Smooth muscle cell (in vitro differentiated cells): ENCODE data around the gene DDX46. TPM values are rescaled to one million over a fixed set of nuclear protein-coding genes. Genes with fewer than 3 reads are reported as not detected.

ENCODE experiments used
- DNase-seq: peaks from one replicate; lab custom pipeline; 2025; ENCODE audit not compliant: unreplicated experiment; lab: John Stamatoyannopoulos, UW
- H2AFZ ChIP-seq: fragments of 200-600 bp; sonication (generic); 2 replicates; pipeline ENCODE4 v1.6.0; 2016; ENCODE audit warnings: antibody characterized with exemption, low read depth, mild to moderate bottlenecking
- H3F3A ChIP-seq: fragments of 200-600 bp; sonication (generic); 2 replicates; pipeline ENCODE4 v1.6.0; 2017; ENCODE audit warnings: antibody characterized with exemption, low read depth
- H3K27ac ChIP-seq: fragments of 200-600 bp; sonication (generic); 2 replicates; pipeline ENCODE4 v1.5.1; 2016; ENCODE audit warnings: low read depth, mild to moderate bottlenecking
- H3K27me3 ChIP-seq: fragments of 200-600 bp; sonication (generic); 2 replicates; pipeline ENCODE4 v1.6.1; 2016; ENCODE audit warnings: low read depth, mild to moderate bottlenecking
- H3K36me3 ChIP-seq: fragments of 200-600 bp; sonication (generic); 2 replicates; pipeline ENCODE4 v1.5.1; 2016; ENCODE audit warnings: low read depth
- H3K4me1 ChIP-seq: fragments of 200-600 bp; sonication (generic); 2 replicates; pipeline ENCODE4 v1.5.1; 2016; ENCODE audit warnings: low read depth
- H3K4me2 ChIP-seq: fragments of 200-600 bp; sonication (generic); 2 replicates; pipeline ENCODE4 v1.6.0; 2016; ENCODE audit warnings: mild to moderate bottlenecking
- H3K4me3 ChIP-seq: fragments of 200-600 bp; sonication (generic); 2 replicates; pipeline ENCODE4 v1.5.1; 2016; ENCODE audit warnings: mild to moderate bottlenecking
- H3K79me2 ChIP-seq: fragments of 200-600 bp; sonication (generic); 2 replicates; pipeline ENCODE4 v1.6.0; 2016; ENCODE audit warnings: low read depth, mild to moderate bottlenecking
- H3K9ac ChIP-seq: fragments of 200-600 bp; sonication (generic); 2 replicates; pipeline ENCODE4 v1.6.0; 2016; ENCODE audit warnings: low read depth
- H3K9me3 ChIP-seq: fragments of 200-600 bp; sonication (generic); replicated peaks from 2 replicates; pipeline ENCODE4 v1.5.1; 2016; ENCODE audit warnings: low read depth
- H4K20me1 ChIP-seq: fragments of 200-600 bp; sonication (generic); 2 replicates; pipeline ENCODE4 v1.6.0; 2016; ENCODE audit warnings: low read depth
- WGBS: methylation state at CpG from one replicate; pipeline ENCODE4 v1.1.7; 2016; ENCODE audit warnings: low lambda C conversion rate; 5-methylcytosine and 5-hydroxymethylcytosine counted together
- polyA plus RNA-seq: library from polyadenylated mRNA; unstranded; fragments of >200 nt; fragmentation: Nextera tagmentation; extraction: Ambion mirVana; gene quantifications from 2 replicates; pipeline ENCODE4 v1.2.1, GENCODE V29; 2016
- total RNA-seq: library from RNA; depleted of rRNA; stranded (reverse); fragments of >200 nt; gene quantifications from 2 replicates; pipeline ENCODE4 v1.2.3, GENCODE V29; 2014
- TF ChIP-seq, protein P1 (sequence below): fragments of 200-600 bp; sonication (generic); IDR thresholded peaks from 2 replicates; pipeline ENCODE4 v1.5.1; 2017; ENCODE audit warnings: borderline replicate concordance, mild to moderate bottlenecking, antibody characterized with exemption; ENCODE audit not compliant: insufficient read depth, poor library complexity, severe bottlenecking

Gene DDX46
- total and polyA plus RNA-seq, 2 experiments from 2014 or later: 18.5 to 29.2 TPM

DNA sequence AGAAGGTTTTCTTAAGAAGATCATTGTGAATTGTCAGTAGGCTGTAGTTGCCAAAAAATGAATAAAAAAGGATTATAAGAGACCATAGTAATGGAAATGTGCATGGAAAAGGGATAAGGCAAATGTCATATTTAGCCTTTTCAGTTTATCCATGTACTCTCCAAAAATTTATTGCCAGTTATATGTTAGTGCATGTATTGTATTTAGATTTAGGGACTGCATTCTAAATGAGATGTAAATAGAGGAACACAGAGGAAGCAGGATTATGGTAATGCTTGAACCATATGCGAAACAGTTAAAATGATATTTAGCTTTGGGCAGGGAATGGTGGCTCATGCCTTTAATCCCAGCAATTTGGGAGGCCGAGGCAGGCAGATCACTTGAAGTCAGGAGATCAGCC, 33.0 kb downstream of the DDX46 start:
- Histone ChIP-seq H4K20me1 (no peaks in the 10 kb centered on the region), H3K4me2 (no peak overlapping the region), H3K9me3 (no peaks in the 10 kb centered on the region), H3K9ac (no peak overlapping the region), H3K79me2 (no peaks in the 10 kb centered on the region), H2AFZ (no peak overlapping the region), H3K4me3 (no peak overlapping the region), H3K4me1 (no peaks in the 10 kb centered on the region), H3K36me3 (peaks cover 50% of the 10 kb centered on the region), H3K27me3 (no peaks in the 10 kb centered on the region), H3K27ac (no peak overlapping the region), H3F3A (no peaks in the 10 kb centered on the region)
- TF ChIP-seq, protein P1, sequence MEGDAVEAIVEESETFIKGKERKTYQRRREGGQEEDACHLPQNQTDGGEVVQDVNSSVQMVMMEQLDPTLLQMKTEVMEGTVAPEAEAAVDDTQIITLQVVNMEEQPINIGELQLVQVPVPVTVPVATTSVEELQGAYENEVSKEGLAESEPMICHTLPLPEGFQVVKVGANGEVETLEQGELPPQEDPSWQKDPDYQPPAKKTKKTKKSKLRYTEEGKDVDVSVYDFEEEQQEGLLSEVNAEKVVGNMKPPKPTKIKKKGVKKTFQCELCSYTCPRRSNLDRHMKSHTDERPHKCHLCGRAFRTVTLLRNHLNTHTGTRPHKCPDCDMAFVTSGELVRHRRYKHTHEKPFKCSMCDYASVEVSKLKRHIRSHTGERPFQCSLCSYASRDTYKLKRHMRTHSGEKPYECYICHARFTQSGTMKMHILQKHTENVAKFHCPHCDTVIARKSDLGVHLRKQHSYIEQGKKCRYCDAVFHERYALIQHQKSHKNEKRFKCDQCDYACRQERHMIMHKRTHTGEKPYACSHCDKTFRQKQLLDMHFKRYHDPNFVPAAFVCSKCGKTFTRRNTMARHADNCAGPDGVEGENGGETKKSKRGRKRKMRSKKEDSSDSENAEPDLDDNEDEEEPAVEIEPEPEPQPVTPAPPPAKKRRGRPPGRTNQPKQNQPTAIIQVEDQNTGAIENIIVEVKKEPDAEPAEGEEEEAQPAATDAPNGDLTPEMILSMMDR: no peak
- no peak for DNase-seq
- WGBS: 90% methylated on average over 2 of the region's 2 CpGs

DNA sequence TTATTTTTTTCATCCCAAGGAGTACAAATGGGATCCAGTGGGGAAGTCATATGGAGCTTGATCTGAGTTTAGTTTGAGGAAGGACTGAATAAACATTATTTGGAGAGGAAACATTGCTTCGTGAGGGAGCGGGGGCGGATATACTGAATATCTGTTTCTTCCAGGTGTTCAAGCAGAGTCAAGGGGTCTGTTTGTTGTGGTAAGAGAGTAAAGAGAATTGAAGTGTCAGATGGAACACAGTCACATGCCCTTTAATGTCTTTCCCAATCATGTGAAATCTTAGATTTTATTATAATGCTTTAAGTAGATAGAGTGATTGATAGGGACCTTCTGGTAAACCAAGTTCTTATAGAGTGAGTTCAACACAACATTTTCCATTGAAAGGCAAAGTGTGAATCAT, 33.7 kb downstream of the DDX46 start:
- TF ChIP-seq, protein P1: no peak
- Histone ChIP-seq H3K27ac (no peak overlapping the region), H3K4me2 (no peak overlapping the region), H3K4me1 (no peaks in the 10 kb centered on the region), H2AFZ (no peak overlapping the region), H3K9ac (no peak overlapping the region), H3K79me2 (no peaks in the 10 kb centered on the region), H3F3A (no peaks in the 10 kb centered on the region), H3K36me3 (peaks cover 50% of the 10 kb centered on the region), H3K27me3 (no peaks in the 10 kb centered on the region), H3K9me3 (no peaks in the 10 kb centered on the region), H3K4me3 (no peak overlapping the region), H4K20me1 (no peaks in the 10 kb centered on the region)
- DNase-seq: no peak
- WGBS: 93% methylated on average over 3 of the region's 3 CpGs

DNA sequence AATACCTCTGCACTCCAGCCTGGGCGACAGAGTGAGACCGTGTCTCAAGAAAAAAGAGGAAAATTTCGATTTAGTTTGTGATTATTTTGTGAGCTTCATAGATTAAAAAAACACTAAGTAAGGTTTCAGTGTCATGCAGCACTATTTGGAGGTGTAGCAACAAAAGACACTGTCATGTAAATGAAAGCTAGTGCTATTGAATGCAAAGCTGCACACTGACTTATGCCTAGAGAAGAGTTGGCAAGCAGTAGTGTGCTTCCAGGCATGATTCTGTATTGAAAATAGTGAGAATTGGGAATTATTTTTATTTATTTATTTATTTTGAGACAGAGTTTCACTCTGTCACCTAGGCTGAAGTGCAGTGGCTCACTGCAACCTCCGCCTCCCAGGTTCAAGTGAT, 34.5 kb downstream of the DDX46 start:
- DNase-seq: no peak
- no peaks in the 10 kb centered on the region for H3K27me3 ChIP-seq
- no peaks in the 10 kb centered on the region for H3K4me1 ChIP-seq
- no peaks in the 10 kb centered on the region for H3K79me2 ChIP-seq
- no peaks in the 10 kb centered on the region for H3F3A ChIP-seq
- no peak overlapping the region for H3K9ac ChIP-seq
- H2AFZ ChIP-seq: no peak overlapping the region
- H3K4me3 ChIP-seq: no peak overlapping the region
- no peaks in the 10 kb centered on the region for H4K20me1 ChIP-seq
- peak overlapping the region; percentile 46 for H3K27ac ChIP-seq
- H3K4me2 ChIP-seq: no peak overlapping the region
- no peaks in the 10 kb centered on the region for H3K9me3 ChIP-seq
- H3K36me3 ChIP-seq: peaks cover 50% of the 10 kb centered on the region
- WGBS: 98% methylated on average over 4 of the region's 4 CpGs
- TF ChIP-seq, protein P1: no peak

GRCh38 chr5:134794082-134794481, 35.5 kb downstream of the DDX46 start:
- no peaks in the 10 kb centered on the region for H3K9me3 ChIP-seq
- H3F3A ChIP-seq: no peaks in the 10 kb centered on the region
- H3K36me3 ChIP-seq: peaks cover 53% of the 10 kb centered on the region
- no peaks in the 10 kb centered on the region for H3K27me3 ChIP-seq
- TF ChIP-seq, protein P1: no peak
- H2AFZ ChIP-seq: no peak overlapping the region
- H3K27ac ChIP-seq: peak overlapping the region; percentile 46
- no peak overlapping the region for H3K4me3 ChIP-seq
- no peaks in the 10 kb centered on the region for H3K4me1 ChIP-seq
- no peak for DNase-seq
- H4K20me1 ChIP-seq: no peaks in the 10 kb centered on the region
- H3K79me2 ChIP-seq: no peaks in the 10 kb centered on the region
- H3K9ac ChIP-seq: no peak overlapping the region
- 59% methylated on average over 2 of the region's 2 CpGs for WGBS
- H3K4me2 ChIP-seq: no peak overlapping the region
